Measurements from ENCODE around the gene SCLY.
"Not testable (repeated sequence)": the region's sequence is repeated elsewhere in the genome, so short reads cannot be mapped to it uniquely, and the experiment has no call there.

The SCLY gene

DNA sequence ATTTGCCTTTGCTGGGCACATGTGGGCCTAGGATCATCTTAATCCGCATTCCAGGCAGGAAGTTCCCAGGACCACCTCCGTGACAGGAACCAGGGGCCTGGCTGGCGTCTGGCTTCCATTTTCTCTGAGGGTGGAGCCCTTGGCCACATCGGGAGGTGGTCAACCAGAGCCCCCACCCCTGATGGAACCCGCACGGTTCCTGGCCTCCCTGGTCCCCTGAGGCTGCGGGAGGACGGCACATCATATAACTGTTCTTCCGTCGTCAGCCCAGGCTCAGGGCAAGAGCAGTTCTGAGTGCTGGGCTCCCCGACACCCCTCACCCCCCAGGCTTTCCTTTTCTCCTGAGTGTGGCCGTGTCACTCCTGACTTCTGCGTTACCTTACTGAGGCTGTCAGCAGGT lies 52.8 kb downstream of the SCLY start:
- no peak for DNase-seq (ENCODE audit: low spot score)

DNA sequence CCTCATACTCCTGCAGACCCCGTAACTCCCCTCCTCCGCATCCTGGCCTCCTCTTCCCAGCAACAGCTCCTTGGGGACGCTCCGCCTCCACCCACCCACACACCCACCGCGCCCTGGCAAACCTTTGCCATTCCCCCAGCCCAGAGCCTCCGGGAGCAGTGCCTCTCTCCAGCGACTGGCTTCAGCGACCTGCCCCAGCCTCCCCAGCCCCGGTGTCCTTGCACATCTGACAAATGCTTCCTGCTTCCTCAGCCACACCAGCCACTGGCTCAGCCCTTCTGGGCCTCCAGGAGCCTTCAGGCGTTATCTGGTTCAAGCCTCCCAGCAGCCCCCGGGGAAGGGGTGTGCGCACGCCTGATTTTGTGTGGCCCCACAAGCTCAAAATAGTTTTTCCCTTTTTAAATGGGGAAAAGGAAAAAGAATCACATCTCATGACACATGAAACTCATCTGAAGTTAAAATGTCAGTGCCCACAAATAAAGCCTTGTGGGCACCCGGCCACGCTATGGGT lies 53.6 kb downstream of the SCLY start:
- no peak for DNase-seq (ENCODE audit: low spot score)

DNA sequence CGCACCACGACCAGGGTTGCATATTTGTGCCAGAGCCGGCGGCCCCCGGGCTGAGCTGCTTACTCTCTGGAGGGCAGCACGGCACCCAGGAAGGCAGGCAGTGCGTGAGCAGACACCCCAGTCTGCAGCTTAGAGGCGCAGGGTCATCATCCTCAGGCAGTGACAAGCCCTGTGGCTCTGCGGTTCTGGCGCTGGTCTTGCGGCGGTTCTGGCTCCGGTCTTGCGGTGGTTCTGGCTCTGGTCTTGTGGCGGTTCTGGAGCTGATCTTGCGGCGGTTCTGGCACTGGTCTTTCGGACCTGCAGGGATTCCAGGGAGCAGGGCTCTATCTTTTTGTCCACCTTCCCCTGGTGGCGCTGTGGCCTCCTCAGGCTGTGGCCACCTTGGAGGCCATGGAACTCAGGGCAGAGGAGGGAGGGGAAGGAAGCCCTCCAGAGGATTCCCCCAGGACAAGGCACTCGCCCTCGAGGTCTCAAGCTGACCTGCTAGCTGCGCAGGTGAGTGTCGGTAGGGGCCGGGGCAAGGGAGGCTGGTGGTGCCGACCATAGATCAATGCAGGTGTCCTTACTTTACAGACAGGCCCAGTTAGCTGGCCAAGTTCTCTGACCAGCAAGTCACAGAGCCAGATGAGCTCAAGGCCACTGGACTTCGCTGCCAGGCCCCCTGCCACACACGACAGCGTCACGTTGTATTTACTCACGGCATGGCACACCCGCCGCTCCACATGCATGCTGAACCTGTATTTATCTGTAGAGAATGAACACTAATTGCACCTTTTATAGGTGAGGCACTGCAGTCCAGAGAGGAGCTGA lies 54.3 kb downstream of the SCLY start:
- no peak for DNase-seq (ENCODE audit: low spot score)

DNA sequence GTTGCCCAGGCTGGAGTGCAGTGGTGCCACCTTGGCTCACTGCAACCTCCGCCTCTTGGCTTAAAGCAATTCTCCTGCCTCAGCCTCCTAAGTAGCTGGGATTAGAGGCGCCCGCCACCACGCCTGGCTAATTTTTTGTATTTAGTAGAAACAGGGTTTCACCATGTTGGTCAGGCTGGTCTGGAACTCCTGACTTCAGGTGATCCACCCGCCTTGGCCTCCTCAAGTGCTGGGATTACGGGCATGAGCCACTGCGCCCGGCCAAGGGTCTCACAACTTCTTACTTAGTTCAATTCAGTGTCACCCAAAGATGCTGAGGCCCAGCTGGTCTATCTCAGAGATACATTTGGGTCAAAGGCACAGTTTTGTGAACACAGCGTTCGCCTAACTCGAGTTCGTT lies 54.9 kb downstream of the SCLY start:
- DNase-seq (ENCODE audit: low spot score): not testable (repeated sequence)

DNA sequence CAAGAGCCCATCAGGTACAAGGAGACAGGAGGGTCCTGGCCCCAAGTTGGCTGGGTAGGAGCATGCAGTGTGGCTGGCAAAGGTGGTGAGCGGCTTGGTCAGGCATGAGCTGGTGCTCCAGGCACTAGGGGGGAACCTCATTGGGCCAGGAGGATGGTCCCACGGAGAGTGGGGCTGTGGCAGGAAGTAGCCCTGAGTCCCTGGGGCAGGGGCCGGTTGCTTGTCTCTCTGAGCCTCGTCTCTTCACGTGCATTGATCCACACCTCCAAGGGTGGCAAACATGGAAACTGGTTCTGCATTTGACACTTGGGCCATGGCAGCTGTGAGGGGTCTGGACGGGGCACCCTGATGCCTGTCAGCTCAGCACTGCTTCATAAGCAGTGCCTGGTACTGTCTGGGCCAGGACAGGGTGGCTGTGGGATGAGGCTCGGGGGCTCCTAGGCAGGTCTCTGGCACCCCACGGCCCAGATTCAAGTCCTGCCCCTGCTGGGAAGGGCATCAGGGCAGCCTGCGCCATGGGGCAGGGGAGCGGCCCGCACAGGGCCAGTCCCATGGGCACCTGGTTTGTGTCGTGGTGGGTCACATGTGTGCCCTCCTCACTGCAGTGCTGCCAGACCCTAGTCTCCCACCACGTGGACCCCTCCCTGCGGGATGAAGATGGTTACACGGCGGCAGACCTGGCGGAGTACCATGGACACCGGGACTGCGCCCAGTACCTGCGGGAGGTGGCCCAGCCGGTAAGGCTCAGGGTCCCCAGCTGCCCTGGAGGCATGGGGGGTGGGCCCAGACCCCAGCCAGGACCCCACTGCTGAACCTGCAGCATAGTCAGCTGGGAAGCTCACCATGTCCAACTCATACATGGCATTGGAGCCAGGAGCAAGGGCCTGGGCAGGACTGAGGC lies 55.7 kb downstream of the SCLY start:
- no peak for DNase-seq (ENCODE audit: low spot score)

DNA sequence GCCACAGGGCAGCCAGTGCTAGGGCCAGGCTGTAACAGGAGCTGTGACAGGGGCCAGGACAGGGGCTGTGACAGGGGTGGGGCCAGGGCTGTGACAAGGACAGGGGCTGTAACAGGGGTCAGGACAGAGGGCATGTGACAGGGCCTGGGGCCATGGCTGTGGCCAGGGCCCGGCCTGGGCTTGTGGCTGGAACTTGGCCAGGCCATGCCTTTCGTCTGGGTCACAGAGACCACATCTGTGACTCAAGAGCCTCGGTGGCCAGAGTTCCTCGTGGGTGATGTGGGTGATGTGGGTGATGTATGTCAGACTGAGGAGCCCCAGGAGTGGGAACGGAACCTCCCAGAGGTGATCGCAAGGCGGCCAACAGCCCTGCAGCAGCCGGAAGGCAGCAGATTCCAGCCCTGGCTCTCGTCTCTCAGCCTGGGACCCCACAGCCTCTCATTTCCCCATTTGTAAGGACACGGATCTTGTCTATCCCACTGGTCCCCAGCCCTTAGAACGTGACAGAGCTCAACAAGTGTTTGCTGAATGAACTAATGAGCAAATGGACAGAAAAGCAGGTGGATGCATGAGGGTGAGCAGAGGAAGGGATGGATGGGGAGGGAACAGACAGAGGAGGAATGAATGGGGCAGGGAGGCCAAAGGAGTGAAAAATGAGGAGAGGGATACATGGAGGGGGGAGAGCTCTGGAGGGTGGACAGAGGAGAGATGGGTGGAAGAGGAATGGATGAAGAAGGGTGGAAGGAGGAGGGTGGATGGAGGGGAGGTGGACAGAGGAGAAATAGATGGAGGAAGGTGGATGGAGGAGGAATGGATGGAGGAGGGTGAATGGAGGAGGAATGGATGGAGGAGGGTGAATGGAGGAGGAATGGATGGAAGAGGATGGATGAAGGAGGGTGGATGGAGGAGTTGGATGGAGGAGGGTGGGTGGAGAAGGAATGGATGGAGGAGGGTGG lies 56.7 kb downstream of the SCLY start:
- no peak for DNase-seq (ENCODE audit: low spot score)

DNA sequence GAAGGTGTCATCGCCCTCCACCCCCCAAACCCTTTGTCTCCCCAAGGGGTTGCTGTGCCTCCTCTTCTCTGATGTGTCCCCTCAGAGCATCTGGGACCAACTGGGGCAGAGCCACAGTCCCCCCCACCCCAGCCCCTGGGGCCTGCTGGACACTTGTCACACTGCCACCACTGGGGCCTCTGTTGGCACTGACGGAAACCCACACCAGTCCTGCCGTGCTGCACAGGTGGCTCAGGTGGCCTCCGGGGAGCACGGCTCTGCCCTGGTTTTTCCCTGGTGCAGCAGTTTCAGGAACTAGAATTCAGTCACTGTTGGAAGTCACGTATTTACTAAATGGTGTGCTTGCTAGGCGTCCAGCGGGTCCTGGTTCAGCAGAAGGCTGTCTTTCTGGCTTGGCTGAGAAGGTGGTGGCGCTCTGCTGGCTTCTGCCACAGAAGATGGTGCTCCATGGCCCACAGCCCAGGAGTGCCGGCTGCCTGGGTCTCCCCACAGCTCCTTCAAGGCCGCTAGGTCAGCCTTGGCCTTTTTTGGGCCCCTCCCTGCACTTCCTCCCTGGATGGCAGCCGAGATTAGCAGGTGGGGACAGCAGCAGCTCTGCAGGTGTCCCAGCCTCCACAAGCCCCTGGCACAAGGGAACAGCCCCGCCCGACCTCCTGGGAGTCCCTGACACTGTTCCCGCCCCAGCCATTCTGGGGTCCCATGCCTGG lies 59.1 kb downstream of the SCLY start:
- DNase-seq (ENCODE audit: low spot score): no peak

DNA sequence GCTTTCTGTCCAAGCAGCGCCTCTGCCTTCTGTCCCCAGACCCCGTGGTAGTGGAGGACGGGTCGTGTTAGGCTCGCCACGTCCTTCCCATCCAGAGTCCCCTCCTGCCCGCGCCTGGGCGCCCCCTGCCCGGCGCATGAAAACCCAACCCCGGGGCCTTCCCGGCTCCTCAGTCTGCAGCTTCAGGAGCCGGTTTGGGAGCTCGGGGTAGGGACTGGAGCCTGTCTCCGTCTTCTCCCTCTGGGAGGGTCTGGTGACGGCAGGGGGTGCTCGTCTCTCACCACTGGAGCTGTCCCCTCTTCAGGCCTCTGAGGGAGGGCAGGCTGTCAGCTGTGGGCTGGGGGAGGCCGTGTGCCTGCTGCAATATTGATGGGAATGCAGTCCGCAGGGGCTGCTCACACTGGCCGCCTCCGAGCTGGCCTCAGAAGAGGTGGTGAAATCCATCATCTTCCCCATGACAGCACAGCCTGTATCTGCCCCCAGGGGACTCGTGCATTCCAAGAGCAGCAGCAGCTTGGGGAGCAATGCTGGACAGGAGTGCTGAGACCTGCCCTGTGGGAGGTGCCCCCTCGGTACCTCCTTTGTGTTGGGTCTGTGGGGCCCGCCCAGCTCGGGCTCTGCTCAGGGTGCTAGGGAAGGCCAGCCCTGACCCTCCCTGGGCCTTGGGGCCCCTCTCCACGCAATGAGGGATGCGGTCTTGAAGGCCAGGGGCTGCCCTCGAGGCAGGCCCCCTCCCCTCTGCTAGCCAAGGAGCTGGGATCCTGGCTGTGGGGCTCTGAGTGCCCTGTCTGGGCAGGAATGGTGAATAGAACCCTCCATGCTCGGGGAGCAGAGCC lies 59.9 kb downstream of the SCLY start:
- no peak for DNase-seq (ENCODE audit: low spot score)

DNA sequence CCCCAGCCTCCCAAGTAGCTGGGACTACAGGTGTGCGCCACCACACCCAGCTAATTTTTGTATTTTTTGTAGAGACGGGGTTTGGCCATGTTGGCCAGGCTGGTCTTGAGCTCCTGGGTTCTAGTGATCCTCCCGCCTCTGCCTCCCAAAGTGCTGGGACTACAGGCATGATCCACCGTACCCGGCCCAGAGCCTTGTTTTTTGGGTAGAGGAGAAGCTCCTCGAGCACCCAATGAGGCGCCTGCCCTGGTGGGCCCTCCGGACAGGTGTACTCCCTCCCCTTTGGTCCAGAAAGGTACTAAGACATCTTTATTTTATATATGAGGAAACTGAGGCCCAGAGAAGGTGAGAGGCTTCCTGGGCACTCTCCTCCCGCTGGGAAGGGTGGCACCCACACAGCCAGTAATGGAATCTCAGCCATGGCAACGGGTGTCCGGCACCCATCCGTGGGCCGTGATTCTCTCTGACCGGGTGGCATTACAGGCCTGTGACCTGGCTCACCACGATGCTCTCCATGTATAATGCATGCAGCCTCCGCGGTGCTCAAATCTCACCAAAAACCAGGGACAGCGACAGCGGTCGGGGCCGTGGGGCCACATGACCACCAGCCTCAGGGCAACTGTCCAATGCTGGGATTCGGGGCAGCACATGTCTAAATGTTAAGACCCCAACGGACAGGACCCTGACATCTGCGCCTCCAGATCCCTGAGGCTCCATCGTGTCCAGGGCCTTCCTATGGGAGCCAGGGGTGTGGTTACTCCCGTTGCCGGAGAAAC lies 60.9 kb downstream of the SCLY start:
- no peak for DNase-seq (ENCODE audit: low spot score)

DNA sequence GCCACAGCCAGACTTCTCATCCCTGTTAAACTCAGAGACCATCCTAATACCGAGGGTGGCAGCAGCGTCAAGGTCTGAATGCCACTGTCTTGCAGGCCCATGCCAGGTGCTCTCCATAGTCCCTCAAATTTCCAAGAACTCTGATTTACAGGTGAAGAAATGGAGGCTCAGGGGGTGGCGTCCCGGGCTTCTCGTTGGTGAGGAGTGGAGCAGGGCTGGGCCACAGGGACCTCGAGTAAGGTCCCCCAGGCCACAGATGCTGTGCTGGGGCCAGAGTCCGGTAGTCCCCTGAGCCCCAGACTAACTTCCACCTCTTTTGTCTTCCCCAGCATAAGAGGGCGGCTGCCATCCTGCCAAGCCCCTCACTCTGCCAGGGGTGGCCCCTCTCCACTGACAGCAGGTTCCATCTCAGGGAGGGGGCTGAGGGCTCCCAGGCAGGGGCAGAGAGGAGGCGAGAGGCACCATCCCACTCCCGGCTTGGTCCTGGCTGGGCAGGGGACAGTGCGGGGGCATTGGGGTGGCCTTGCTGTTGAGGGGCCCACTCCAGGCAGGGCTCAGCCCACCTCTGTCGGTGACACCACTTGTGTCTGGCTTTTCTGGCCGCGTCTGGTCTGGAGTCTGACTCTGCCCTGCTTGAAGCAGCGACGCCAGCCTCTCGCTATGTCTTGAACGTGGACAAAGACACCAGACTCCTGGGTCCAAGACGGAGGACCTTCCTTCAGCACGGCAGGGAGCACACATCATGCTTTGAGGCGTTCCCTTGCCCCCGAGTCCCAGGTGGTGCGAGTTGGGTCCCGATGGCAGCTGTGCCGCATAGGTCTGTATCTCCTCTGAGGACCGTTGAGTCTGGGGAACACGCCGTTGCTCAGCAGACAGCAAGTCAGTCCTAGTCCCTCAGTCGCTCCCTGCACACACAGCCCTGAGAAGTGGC lies 61.8 kb downstream of the SCLY start:
- no peak for DNase-seq (ENCODE audit: low spot score)

DNA sequence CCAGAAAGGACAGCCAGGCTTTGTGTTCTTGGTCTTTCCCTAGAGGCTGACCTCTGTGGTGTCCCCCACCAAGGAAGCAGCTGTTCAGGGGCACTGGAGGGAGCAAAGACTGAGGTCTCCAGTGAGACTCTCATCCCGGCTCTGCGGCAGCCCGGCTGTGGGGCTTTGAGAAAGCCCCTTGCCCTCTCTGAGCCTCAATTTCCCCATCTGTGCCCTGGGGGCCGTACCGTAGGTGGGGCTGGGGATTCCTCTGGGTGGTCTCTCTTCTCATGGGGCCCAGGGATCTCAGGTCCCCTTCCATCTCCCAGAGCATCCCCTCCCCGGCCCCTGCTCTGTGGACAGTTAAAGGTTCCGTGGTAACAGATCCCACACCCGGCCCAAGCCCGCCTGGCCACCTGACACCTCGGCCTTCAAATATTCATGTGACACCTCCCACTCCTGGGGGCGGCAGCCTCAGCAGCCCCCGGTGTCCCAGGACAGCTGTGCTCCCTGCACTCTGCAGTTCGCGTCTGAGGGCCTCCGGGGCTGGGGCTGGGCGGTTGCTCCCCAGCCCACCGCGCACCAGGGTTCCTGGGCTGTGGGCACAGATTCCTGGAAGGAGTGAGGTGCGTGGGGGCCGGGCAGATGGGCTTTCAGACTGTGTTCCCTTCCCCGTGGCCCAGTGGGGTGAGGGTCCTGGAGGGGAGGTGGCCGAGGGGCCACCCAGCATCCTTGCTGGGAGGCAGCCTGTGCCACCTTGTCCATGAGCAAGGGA lies 62.6 kb downstream of the SCLY start:
- DNase-seq (ENCODE audit: low spot score): no peak

DNA sequence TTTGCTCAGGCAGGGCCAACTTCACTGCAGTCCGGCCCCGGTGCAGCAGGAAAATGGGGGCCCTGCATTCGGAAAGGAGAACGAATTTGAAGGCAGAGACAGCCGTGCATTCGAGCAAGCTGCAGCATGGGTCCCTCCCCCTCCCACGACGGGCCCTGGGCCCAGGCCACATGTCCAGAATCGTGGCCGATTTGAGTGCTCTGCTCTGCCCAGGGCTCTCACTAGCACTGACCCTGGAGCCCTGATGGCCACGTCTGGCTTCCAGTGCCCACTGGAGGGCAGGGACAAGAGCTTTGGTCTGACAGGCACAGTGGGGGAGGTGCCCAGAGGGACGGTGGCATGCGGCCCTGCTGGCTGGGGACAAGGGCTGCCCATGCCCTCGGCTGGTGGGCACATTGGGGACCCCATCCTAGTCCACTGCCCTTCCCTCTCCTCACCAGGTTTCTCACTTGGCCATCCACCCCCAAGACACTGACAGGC lies 63.2 kb downstream of the SCLY start:
- DNase-seq (ENCODE audit: low spot score): no peak

DNA sequence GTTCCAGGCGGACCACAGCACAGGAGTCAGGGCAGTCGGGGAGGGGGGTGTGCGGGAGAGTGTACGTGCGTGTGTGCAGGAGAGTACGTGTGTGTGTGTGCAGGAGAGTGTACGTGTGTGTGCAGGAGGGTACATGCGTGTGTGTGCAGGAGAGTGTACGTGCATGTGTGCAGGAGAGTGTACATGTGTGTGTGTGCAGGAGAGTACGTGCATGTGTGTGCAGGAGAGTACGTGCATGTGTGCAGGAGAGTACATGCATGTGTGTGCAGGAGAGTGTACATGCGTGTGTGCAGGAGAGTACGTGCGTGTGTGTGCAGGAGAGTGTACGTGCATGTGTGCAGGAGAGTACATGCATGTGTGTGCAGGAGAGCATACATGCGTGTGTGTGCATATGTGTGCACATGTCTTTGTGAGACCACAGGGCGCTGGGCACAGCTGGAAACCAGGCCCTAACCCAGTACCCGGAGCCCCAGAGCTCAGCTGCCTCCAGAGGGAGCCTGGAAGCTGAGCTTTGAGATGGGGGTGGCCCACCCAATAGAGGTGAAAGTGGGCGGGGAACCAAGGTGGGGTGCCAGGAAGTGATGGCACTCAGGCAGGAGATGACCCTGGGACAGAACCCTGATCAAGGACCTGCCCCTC lies 63.8 kb downstream of the SCLY start:
- DNase-seq (ENCODE audit: low spot score): no peak

DNA sequence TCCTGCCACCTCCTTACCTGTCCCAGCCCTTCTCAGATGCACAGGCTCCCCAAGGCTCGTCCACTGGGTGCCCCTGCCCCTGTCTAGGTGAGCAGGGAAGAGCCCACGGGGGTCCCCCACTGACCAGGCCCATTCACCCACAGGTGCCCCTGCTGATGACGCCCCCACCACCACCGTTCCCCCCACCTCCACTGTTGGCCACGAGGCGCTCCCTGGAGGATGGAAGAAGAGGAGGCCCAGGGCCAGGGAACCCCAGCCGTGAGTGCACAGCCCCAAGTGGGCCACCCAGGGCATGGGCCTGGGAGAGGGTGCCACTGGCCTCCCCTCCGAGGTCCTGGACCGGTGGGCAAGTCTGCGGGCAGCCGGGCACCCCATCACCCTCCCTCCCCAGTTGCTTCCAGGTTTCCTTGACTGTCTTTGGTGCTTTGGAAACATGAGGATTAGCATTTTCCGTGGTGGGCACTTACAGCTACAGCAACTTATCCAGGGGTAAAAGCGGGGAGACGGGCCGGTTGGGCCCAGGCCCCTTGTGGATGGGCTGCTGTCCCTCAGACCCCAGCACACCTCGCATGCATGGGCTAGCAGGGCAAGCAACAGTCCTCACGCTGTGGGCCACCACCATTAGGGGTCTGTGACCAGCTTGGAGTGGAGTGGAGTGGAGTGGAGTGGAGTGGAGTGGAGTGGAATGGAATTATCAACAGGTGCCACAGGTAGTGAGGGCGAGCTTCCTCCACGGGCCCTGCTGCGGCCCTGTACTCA lies 64.5 kb downstream of the SCLY start:
- no peak for DNase-seq (ENCODE audit: low spot score)

DNA sequence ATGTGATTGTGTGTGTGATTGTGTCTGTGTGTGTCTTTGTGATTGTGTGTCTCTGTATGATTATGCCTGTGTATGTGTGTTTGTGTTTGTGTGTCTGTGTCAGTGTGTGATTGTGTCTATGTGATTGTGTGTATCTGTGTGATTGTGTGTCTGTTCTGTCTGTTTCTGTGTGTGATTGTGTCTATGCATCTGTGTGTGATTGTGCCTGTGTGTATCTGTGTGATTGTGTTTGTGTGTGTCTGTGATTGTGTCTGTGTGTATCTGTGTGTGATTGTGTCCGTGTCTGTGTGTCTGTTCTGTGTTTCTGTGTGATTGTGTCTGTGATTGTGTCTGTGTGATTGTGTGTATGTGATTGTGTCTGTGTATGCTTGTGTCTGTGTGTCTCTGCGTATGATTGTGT lies 65.5 kb downstream of the SCLY start:
- DNase-seq (ENCODE audit: low spot score): no peak

DNA sequence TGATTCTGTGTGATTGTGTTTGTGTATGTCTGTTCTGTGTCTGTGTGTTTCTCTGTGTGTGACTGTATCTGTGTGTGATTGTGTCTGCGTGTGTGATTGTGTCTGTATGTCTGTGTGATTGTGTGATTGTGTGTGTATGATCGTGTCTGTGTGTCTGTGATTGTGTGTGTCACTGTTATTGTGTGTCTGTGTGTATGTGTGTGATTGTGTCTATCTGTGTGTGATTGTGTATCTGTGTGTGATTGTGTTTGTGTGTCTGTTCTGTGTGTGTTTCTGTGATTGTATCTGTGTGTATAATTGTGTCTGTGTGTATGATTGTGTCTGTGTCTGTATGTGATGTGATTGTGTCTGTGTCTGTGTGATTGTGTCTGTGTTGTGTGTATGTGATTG lies 66.0 kb downstream of the SCLY start:
- no peak for DNase-seq (ENCODE audit: low spot score)

Measured in hematopoietic multipotent progenitor cell treated with erythropoietin and hydrocortisone succinate and interleukin-3 and kit ligand, for 15 days (in vitro differentiated cells).